ENCODE measurements around the gene TIMM23.

TIMM23 gene

GRCh38 chr10:46031648-46032532, 59.6 kb downstream of the TIMM23 start:
- Histone ChIP-seq H4K20me1 (ENCODE audit: insufficient read depth) (peaks cover 9% of the 10 kb centered on the region; the same call in 1 of the 2 replicates), H3K27ac (no peak overlapping the region), H3K36me3 (ENCODE audit: insufficient read depth) (no peaks in the 10 kb centered on the region), H3K4me1 (ENCODE audit: low read depth, poor library complexity, severe bottlenecking) (peaks cover 27% of the 10 kb centered on the region), H2AFZ (ENCODE audit: low read depth) (no peak overlapping the region), H3K4me3 (IDR thresholded peaks at IDR 0.05; ENCODE audit: insufficient read depth, low read depth, low read length) (no peak overlapping the region), H3K27me3 (ENCODE audit: insufficient read depth, low read depth) (no peaks in the 10 kb centered on the region), H3K4me2 (no peak overlapping the region), H3K79me2 (ENCODE audit: insufficient read depth, low read depth) (peaks cover 36% of the 10 kb centered on the region), H3K9ac (no peak overlapping the region)
- TF ChIP-seq, protein P1, sequence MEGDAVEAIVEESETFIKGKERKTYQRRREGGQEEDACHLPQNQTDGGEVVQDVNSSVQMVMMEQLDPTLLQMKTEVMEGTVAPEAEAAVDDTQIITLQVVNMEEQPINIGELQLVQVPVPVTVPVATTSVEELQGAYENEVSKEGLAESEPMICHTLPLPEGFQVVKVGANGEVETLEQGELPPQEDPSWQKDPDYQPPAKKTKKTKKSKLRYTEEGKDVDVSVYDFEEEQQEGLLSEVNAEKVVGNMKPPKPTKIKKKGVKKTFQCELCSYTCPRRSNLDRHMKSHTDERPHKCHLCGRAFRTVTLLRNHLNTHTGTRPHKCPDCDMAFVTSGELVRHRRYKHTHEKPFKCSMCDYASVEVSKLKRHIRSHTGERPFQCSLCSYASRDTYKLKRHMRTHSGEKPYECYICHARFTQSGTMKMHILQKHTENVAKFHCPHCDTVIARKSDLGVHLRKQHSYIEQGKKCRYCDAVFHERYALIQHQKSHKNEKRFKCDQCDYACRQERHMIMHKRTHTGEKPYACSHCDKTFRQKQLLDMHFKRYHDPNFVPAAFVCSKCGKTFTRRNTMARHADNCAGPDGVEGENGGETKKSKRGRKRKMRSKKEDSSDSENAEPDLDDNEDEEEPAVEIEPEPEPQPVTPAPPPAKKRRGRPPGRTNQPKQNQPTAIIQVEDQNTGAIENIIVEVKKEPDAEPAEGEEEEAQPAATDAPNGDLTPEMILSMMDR (conservative IDR thresholded peaks at IDR 0.05; ENCODE audit: low read depth, low read length): no peak

- Histone ChIP-seq H3K4me2 (no peak overlapping the region), H3K27me3 (ENCODE audit: insufficient read depth, low read depth) (no peaks in the 10 kb centered on the region), H4K20me1 (ENCODE audit: insufficient read depth) (no peaks in the 10 kb centered on the region), H3K27ac (no peak overlapping the region), H3K4me3 (IDR thresholded peaks at IDR 0.05; ENCODE audit: insufficient read depth, low read depth, low read length) (no peak overlapping the region), H3K36me3 (ENCODE audit: insufficient read depth) (no peaks in the 10 kb centered on the region), H3K79me2 (ENCODE audit: insufficient read depth, low read depth) (peaks cover 18% of the 10 kb centered on the region), H2AFZ (ENCODE audit: low read depth) (no peak overlapping the region), H3K9ac (no peak overlapping the region), H3K4me1 (ENCODE audit: low read depth, poor library complexity, severe bottlenecking) (peaks cover 10% of the 10 kb centered on the region)
- TF ChIP-seq, protein P1 (conservative IDR thresholded peaks at IDR 0.05; ENCODE audit: low read depth, low read length): no peak
These were observed 61.3 kb downstream of the TIMM23 start for GRCh38 chr10:46033602-46034011.

GRCh38 chr10:46035923-46036849, 63.9 kb downstream of the TIMM23 start:
- TF ChIP-seq, protein P1 (conservative IDR thresholded peaks at IDR 0.05; ENCODE audit: low read depth, low read length): no peak
- Histone ChIP-seq H3K36me3 (ENCODE audit: insufficient read depth) (no peaks in the 10 kb centered on the region), H2AFZ (ENCODE audit: low read depth) (no peak overlapping the region), H3K27me3 (ENCODE audit: insufficient read depth, low read depth) (no peaks in the 10 kb centered on the region), H3K79me2 (ENCODE audit: insufficient read depth, low read depth) (no peaks in the 10 kb centered on the region), H3K27ac (no peak overlapping the region), H3K4me1 (ENCODE audit: low read depth, poor library complexity, severe bottlenecking) (no peaks in the 10 kb centered on the region), H4K20me1 (ENCODE audit: insufficient read depth) (no peaks in the 10 kb centered on the region), H3K4me3 (IDR thresholded peaks at IDR 0.05; ENCODE audit: insufficient read depth, low read depth, low read length) (no peak overlapping the region), H3K4me2 (no peak overlapping the region), H3K9ac (no peak overlapping the region)

GRCh38 chr10:46037107-46037825, 65.0 kb downstream of the TIMM23 start:
- no peak overlapping the region for H2AFZ ChIP-seq (ENCODE audit: low read depth)
- no peaks in the 10 kb centered on the region for H3K36me3 ChIP-seq (ENCODE audit: insufficient read depth)
- no peaks in the 10 kb centered on the region for H3K79me2 ChIP-seq (ENCODE audit: insufficient read depth, low read depth)
- no peaks in the 10 kb centered on the region for H4K20me1 ChIP-seq (ENCODE audit: insufficient read depth)
- H3K4me2 ChIP-seq: no peak overlapping the region
- H3K27ac ChIP-seq: no peak overlapping the region
- no peaks in the 10 kb centered on the region for H3K27me3 ChIP-seq (ENCODE audit: insufficient read depth, low read depth)
- TF ChIP-seq, protein P1 (conservative IDR thresholded peaks at IDR 0.05; ENCODE audit: low read depth, low read length): no peak
- no peak overlapping the region for H3K4me3 ChIP-seq (IDR thresholded peaks at IDR 0.05; ENCODE audit: insufficient read depth, low read depth, low read length)
- no peaks in the 10 kb centered on the region for H3K4me1 ChIP-seq (ENCODE audit: low read depth, poor library complexity, severe bottlenecking)
- no peak overlapping the region for H3K9ac ChIP-seq
